GM19351 (cell line): ENCODE measurements around the gene PC.
"Not testable (repeated sequence)": the region's sequence is repeated elsewhere in the genome, so short reads cannot be mapped to it uniquely, and the experiment has no call there.

Experiments
- ATAC-seq: cut with Tn5 transposase; IDR thresholded peaks from one replicate; pipeline ENCODE4 v1.9.1; 2021; ENCODE audit warnings: mild to moderate bottlenecking, moderate library complexity; ENCODE audit not compliant: unreplicated experiment

The PC gene

GRCh38 chr11:66958232-66958955 is at the start of gene PC:
Gene PC, minus strand, starts transcription at chr11:66958383. Its CDS starts 86,224 bp downstream, at chr11:66872159.
- ATAC-seq = peak; percentile 95

DNA sequence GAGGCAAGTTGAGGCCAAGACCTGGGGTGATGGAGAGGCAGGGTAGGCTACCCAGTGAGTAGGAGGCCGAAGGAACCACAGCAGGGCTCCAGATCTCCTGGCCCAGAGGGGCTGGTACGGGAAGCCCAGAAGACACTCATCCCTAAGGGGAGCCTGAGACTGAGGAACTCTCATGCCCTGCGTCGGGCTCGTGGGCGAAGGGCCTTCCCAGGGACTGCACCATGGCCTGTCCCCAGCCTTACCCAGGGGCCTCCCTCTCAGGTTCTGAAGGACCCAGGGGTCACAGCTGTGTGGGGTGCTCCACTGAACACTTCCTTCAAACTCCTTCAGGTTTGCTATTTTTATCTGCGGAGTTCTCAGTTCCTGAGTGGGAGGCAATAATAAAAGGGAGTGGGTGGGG is 48.9 kb upstream of the PC start:
- no peak for ATAC-seq

GRCh38 chr11:67006029-67006884 is 48.1 kb upstream of the PC start:
- no peak for ATAC-seq

DNA sequence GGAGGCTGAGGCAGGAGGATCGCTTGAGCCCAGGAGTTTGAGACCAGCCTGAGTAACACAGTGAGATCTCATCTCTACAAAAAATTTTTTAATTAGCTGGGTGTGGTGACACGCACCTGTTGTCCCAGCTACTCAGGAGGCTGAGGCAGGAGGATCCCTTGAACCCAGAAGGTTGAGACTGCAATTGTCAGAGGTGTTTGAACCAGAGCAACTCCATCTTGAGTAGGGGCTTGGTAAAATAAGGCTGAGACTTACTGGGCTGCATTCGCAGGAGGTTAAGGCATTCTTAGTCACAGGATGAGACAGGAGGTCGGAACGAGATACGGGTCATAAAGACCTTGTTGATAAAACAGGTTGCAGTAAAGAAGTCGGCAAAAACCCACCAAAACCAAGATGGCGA is 47.0 kb upstream of the PC start:
- ATAC-seq = not testable (repeated sequence)

DNA sequence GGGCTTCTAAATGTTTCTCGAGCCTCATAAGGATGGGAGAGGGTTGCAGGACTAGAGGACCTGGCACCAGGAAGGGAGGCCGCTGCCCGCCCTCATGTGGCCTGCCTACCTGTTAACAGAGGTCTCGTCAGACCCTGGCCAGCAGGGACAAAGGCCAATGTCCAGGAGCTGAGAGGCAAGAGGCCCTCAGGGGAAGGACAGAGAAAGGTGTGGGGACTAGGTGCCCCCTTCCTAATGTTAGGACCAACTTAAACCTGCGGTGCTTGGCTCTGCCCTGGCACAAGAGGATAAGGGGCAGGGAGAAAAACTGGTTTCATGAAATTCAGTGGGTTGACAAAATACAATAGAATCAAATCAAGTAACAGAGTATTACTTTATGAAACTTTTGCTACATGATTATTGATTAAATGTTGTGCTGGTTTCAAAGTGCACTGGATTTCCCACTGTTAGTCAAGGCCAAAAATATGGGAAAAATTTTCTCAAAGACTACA is 44.8 kb upstream of the PC start:
- ATAC-seq = no peak

GRCh38 chr11:67002297-67002913 is 44.2 kb upstream of the PC start:
- no peak for ATAC-seq

GRCh38 chr11:67001332-67001731 is 43.1 kb upstream of the PC start:
- ATAC-seq = no peak

GRCh38 chr11:66999555-66999954 is 41.4 kb upstream of the PC start:
- ATAC-seq = no peak

GRCh38 chr11:66996609-66997273 is 38.6 kb upstream of the PC start:
- ATAC-seq = no peak

GRCh38 chr11:66992041-66992440 is 33.9 kb upstream of the PC start:
- no peak for ATAC-seq

GRCh38 chr11:66989360-66989759 is 31.2 kb upstream of the PC start:
- ATAC-seq = not testable (repeated sequence)

GRCh38 chr11:66988741-66989140 is 30.6 kb upstream of the PC start:
- ATAC-seq = not testable (repeated sequence)

- no peak for ATAC-seq
Measured at GRCh38 chr11:66987924-66988637, 29.9 kb upstream of the PC start.

DNA sequence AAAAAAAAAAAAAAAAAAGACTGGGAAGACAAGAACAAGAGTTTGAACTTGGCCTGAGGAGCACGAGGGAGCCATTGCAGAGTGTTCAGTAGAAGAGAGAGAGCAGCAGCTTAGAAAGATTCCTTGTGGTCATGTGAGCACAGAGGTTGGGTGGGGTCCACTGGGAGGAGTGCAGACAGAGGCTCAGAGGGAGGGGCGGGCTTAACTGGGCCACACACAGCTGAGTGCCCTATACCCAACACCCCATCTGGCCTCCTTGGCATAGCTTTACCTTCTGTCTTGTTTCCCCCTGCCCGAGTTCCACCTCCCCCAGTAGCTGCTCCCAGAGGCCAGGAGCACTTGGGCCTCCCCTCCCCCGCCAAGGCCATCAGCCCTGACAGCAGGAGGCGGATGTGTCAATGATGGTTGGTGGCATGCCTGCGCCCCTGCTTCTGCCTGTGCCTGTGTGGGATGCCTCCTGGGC is 29.0 kb upstream of the PC start:
- no peak for ATAC-seq

- no peak for ATAC-seq
Measured at GRCh38 chr11:66986178-66986545, 28.0 kb upstream of the PC start.

- no peak for ATAC-seq
Measured at GRCh38 chr11:66985508-66986177, 27.5 kb upstream of the PC start.

DNA sequence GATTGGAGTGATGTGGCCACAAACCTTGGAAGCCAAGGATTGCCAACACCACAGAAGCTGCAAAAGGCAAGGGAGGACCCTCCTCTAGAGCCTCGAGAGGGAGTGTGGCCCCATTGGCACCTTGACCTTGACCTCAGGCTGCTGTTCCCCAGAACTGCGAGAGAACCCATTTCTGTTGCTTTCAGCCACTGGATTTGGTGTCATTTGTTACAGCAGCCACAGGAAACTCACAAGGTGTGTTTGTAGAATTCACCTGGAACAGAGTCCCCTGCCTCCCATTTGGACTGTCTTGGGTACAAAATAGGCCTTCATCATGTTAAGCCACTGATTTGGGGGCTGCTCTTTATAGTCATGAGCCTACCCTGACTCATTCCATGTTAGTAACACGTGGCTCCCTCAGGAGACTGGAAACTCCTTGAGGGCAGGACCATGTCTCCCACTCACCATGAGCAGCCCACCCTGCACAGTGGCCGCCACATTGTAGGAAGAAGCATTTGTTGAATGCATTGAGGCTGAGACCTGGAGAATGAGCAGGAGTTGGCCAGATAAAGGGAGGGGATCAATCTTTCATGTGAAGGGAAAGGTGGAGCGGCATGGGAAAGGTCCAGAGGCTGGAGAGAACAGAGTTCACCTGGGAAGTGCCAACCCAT is 25.2 kb upstream of the PC start:
- ATAC-seq = no peak

DNA sequence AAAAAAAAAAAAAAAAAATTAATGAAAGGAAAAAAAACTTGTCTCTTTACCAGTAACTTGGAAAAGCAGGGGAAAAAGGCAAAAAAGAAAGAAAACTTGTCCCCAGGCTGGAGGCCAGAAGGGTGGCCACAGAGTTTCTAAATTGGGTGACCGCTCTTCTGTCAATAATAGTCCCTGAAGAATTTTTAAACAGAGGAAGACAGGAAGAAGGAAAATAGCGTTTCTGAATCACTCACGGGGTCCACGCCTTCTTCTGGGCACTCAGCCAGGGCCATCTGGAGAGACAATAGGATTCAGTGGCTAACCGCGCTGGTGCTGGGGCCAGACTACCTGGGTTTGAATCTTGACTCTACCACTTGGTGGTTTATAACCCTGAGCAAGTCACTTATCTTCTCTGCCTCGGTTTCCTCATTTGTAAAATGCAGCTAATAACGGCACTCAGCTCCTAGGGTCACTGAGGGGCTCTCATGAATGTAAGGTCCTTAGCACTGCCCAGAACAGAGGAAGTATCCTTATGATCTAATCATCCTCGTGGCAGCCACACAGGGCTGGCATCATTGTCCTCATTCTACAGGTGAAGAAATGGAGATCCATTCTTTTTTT is 23.9 kb upstream of the PC start:
- no peak for ATAC-seq
